ENCODE data around the gene SCAP. TPM values are rescaled to one million over a fixed set of nuclear protein-coding genes. Genes with fewer than 3 reads are reported as not detected.

The SCAP gene
- total and polyA plus RNA-seq, 2 donors (not counting 1 experiment from before 2014, with no cell fraction given), result 13.6 to 67.7 TPM

DNA sequence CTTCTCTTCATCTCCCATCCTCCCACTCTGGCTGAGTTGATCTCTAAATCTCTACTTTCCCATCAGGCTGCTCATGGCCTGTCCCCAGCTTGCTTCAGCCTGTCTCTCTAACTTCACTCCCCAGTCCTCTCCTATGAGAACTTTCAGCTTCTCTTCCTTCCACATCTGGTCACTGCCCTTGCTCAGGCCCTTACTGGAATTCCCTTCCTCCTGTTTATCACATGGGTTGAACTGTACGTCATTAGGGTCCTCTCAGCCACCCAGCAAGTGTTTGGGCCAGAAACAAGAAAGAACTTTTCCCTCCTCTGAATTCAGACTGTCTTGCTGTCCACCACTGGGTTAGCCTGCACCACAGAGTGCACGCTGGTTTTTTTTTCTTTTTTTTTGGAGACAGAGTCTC is 89.9 kb downstream of the SCAP start:
- Histone ChIP-seq H3K27ac (ENCODE audit: insufficient read depth, low read length) (peak overlapping the region; percentile 30), H3K27me3 (ENCODE audit: control insufficient read depth, insufficient read depth, low read length) (no peaks in the 10 kb centered on the region), H4K20me1 (ENCODE audit: control insufficient read depth, extremely low read depth, insufficient read depth, low read length) (no peaks in the 10 kb centered on the region), H3K9ac (ENCODE audit: insufficient read depth, low read length) (no peak overlapping the region), H2AFZ (ENCODE audit: low read length) (no peak overlapping the region), H3K4me1 (ENCODE audit: control insufficient read depth, extremely low read depth, insufficient read depth, low read length) (no peaks in the 10 kb centered on the region), H3K36me3 (ENCODE audit: control insufficient read depth, insufficient read depth, low read length) (peaks cover 2% of the 10 kb centered on the region), H3K4me2 (ENCODE audit: extremely low read depth, insufficient read depth, low read length) (no peak overlapping the region), H3K9me3 (ENCODE audit: control insufficient read depth, insufficient read depth, low read depth, low read length) (no peaks in the 10 kb centered on the region), H3K4me3 (replicated peaks in 1 of 4; ENCODE audit: control extremely low read depth in 1 of 4, insufficient read depth in 1 of 4, low read depth in 3 of 4, low read length in 4 of 4) (no peak overlapping the region), H3K79me2 (ENCODE audit: control insufficient read depth, insufficient read depth, low read length) (peaks cover 74% of the 10 kb centered on the region)
- DNase-seq (ENCODE audit: low read depth in 2 of 2), result no peak
- TF ChIP-seq EZH2 (IDR thresholded peaks at IDR 0.05; ENCODE audit: low read length, missing control alignments), result no peak

DNA sequence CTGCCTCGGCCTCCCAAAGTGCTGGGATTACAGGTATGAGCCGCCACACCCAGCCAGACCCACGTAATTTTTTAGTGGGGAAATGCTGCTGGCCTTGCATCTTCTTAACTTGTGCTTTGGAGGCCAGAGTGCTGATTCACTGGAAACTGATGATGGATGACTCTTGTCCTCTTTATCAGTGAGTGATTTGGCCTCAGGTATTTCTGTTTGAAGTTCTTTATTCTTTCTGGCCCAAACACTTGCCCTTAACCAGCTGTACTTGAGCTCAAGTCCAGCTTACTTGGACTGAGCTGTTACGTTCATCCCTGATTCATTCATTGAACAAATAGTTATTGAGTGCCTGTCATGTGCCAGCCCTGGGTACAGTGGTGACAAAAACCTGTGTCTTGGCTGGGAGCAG is 90.7 kb downstream of the SCAP start:
- peaks cover 72% of the 10 kb centered on the region for H3K79me2 ChIP-seq (ENCODE audit: control insufficient read depth, insufficient read depth, low read length)
- peak in 1 of 2 donors; percentile 86 for DNase-seq (ENCODE audit: low read depth in 2 of 2)
- no peaks in the 10 kb centered on the region for H3K9me3 ChIP-seq (ENCODE audit: control insufficient read depth, insufficient read depth, low read depth, low read length)
- TF ChIP-seq EZH2 (IDR thresholded peaks at IDR 0.05; ENCODE audit: low read length, missing control alignments), result no peak
- TF ChIP-seq, protein P1, sequence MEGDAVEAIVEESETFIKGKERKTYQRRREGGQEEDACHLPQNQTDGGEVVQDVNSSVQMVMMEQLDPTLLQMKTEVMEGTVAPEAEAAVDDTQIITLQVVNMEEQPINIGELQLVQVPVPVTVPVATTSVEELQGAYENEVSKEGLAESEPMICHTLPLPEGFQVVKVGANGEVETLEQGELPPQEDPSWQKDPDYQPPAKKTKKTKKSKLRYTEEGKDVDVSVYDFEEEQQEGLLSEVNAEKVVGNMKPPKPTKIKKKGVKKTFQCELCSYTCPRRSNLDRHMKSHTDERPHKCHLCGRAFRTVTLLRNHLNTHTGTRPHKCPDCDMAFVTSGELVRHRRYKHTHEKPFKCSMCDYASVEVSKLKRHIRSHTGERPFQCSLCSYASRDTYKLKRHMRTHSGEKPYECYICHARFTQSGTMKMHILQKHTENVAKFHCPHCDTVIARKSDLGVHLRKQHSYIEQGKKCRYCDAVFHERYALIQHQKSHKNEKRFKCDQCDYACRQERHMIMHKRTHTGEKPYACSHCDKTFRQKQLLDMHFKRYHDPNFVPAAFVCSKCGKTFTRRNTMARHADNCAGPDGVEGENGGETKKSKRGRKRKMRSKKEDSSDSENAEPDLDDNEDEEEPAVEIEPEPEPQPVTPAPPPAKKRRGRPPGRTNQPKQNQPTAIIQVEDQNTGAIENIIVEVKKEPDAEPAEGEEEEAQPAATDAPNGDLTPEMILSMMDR (conservative IDR thresholded peaks at IDR 0.05 in 1 of 2, IDR thresholded peaks at IDR 0.05 in 1 of 2; ENCODE audit: low read depth in 1 of 2, low read length in 2 of 2), result no peak
- no peaks in the 10 kb centered on the region for H3K4me1 ChIP-seq (ENCODE audit: control insufficient read depth, extremely low read depth, insufficient read depth, low read length)
- no peak overlapping the region for H3K9ac ChIP-seq (ENCODE audit: insufficient read depth, low read length)
- no peak overlapping the region for H3K27ac ChIP-seq (ENCODE audit: insufficient read depth, low read length)
- H3K27me3 ChIP-seq (ENCODE audit: control insufficient read depth, insufficient read depth, low read length), result no peaks in the 10 kb centered on the region
- H3K4me2 ChIP-seq (ENCODE audit: extremely low read depth, insufficient read depth, low read length), result no peak overlapping the region
- H2AFZ ChIP-seq (ENCODE audit: low read length), result no peak overlapping the region
- peaks cover 2% of the 10 kb centered on the region for H3K36me3 ChIP-seq (ENCODE audit: control insufficient read depth, insufficient read depth, low read length)
- no peaks in the 10 kb centered on the region for H4K20me1 ChIP-seq (ENCODE audit: control insufficient read depth, extremely low read depth, insufficient read depth, low read length)
- H3K4me3 ChIP-seq (replicated peaks in 1 of 4; ENCODE audit: control extremely low read depth in 1 of 4, insufficient read depth in 1 of 4, low read depth in 3 of 4, low read length in 4 of 4), result no peak overlapping the region

DNA sequence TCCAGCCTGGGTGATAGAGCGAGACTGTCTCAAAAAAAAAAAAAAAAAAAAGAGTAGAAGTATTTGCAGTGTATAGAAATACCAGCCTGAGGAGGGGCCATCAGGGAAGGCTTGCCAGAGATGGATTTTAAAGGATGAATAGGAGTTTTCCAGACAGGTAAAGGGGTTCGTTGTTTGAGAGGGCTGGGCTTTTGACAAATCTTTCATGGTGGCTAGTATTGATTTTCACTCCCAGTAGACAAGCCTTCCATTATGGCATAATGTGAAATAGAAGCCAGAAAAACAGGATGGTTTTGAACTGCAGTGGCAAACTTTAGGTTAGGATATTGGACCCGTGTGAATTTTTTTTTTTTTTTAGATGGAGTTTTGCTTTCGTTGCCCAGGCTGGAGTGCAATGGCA is 91.3 kb downstream of the SCAP start:
- Histone ChIP-seq H3K4me1 (ENCODE audit: control insufficient read depth, extremely low read depth, insufficient read depth, low read length) (peaks cover 3% of the 10 kb centered on the region), H3K4me3 (replicated peaks in 1 of 4; ENCODE audit: control extremely low read depth in 1 of 4, insufficient read depth in 1 of 4, low read depth in 3 of 4, low read length in 4 of 4) (no peak overlapping the region), H3K4me2 (ENCODE audit: extremely low read depth, insufficient read depth, low read length) (no peak overlapping the region), H3K27ac (ENCODE audit: insufficient read depth, low read length) (no peak overlapping the region), H3K9ac (ENCODE audit: insufficient read depth, low read length) (no peak overlapping the region), H2AFZ (ENCODE audit: low read length) (no peak overlapping the region), H3K9me3 (ENCODE audit: control insufficient read depth, insufficient read depth, low read depth, low read length) (no peaks in the 10 kb centered on the region), H3K36me3 (ENCODE audit: control insufficient read depth, insufficient read depth, low read length) (peaks cover 2% of the 10 kb centered on the region), H4K20me1 (ENCODE audit: control insufficient read depth, extremely low read depth, insufficient read depth, low read length) (no peaks in the 10 kb centered on the region), H3K27me3 (ENCODE audit: control insufficient read depth, insufficient read depth, low read length) (no peaks in the 10 kb centered on the region), H3K79me2 (ENCODE audit: control insufficient read depth, insufficient read depth, low read length) (peaks cover 78% of the 10 kb centered on the region)
- TF ChIP-seq EZH2 (IDR thresholded peaks at IDR 0.05; ENCODE audit: low read length, missing control alignments), result no peak
- TF ChIP-seq, protein P1 (conservative IDR thresholded peaks at IDR 0.05 in 1 of 2, IDR thresholded peaks at IDR 0.05 in 1 of 2; ENCODE audit: low read depth in 1 of 2, low read length in 2 of 2), result no peak
- no peak for DNase-seq (ENCODE audit: low read depth in 2 of 2)
